ENCODE data around the gene CHCHD3. TPM values are rescaled to one million over a fixed set of nuclear protein-coding genes. Genes with fewer than 3 reads are reported as not detected.
"Not testable (repeated sequence)": the region's sequence is repeated elsewhere in the genome, so short reads cannot be mapped to it uniquely, and the experiment has no call there.

Gene CHCHD3
- total RNA-seq, 1 experiment from 2014 or later = 100 TPM

GRCh38 chr7:132972745-132973144 is 109.1 kb downstream of the CHCHD3 start:
- POLR2A ChIA-PET (ENCODE audit: unreplicated experiment) = no interaction called here
- Histone ChIP-seq H3K9me3 (ENCODE audit: insufficient read depth, low read depth) (no peaks in the 10 kb centered on the region), H3F3A (ENCODE audit: insufficient read depth, low read depth) (no peaks in the 10 kb centered on the region), H3K36me3 (ENCODE audit: low read depth) (no peaks in the 10 kb centered on the region; the same call in 1 of the 2 replicates), H3K4me2 (no peak overlapping the region), H2AFZ (no peak overlapping the region), H3K27me3 (ENCODE audit: insufficient read depth, low read depth) (no peaks in the 10 kb centered on the region), H4K20me1 (ENCODE audit: insufficient read depth) (peaks cover 6% of the 10 kb centered on the region; the same call in 1 of the 2 replicates), H3K9me2 (ENCODE audit: insufficient read depth) (no peaks in the 10 kb centered on the region), H3K4me1 (replicated peaks; ENCODE audit: insufficient read depth) (no peaks in the 10 kb centered on the region), H3K27ac (no peak overlapping the region), H3K79me2 (ENCODE audit: low read depth) (peaks cover 5% of the 10 kb centered on the region; the same call in 1 of the 2 replicates), H3K4me3 (no peak overlapping the region)
- CTCF ChIA-PET = no interaction called here
- TF ChIP-seq, protein P1, sequence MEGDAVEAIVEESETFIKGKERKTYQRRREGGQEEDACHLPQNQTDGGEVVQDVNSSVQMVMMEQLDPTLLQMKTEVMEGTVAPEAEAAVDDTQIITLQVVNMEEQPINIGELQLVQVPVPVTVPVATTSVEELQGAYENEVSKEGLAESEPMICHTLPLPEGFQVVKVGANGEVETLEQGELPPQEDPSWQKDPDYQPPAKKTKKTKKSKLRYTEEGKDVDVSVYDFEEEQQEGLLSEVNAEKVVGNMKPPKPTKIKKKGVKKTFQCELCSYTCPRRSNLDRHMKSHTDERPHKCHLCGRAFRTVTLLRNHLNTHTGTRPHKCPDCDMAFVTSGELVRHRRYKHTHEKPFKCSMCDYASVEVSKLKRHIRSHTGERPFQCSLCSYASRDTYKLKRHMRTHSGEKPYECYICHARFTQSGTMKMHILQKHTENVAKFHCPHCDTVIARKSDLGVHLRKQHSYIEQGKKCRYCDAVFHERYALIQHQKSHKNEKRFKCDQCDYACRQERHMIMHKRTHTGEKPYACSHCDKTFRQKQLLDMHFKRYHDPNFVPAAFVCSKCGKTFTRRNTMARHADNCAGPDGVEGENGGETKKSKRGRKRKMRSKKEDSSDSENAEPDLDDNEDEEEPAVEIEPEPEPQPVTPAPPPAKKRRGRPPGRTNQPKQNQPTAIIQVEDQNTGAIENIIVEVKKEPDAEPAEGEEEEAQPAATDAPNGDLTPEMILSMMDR (conservative IDR thresholded peaks at IDR 0.05) = no peak
- TF ChIP-seq EZH2 (IDR thresholded peaks at IDR 0.05; ENCODE audit: low read depth) = no peak
- DNase-seq = no peak
- intact Hi-C loops (cut with micrococcal nuclease; ENCODE audit: unreplicated experiment) = no loop called here
- BruUV-seq (replicated peaks) = no TSS peak

- H4K20me1 ChIP-seq (ENCODE audit: insufficient read depth) = 0 out of 2 replicates have a peak, but pooled peaks cover 5% of the 10 kb centered on the region
Observed at GRCh38 chr7:132970257-132970656, 111.6 kb downstream of the CHCHD3 start.

GRCh38 chr7:132969520-132969919 is 112.4 kb downstream of the CHCHD3 start:
- 0 out of 2 replicates have a peak, but pooled peaks cover 5% of the 10 kb centered on the region for H4K20me1 ChIP-seq (ENCODE audit: insufficient read depth)
- no peaks in the 10 kb centered on the region for H3K9me2 ChIP-seq (ENCODE audit: insufficient read depth)
- CTCF ChIA-PET = no interaction called here
- no peaks in the 10 kb centered on the region; the same call in 1 of the 2 replicates for H3K36me3 ChIP-seq (ENCODE audit: low read depth)
- no peak overlapping the region for H3K27ac ChIP-seq
- H3K9me3 ChIP-seq (ENCODE audit: insufficient read depth, low read depth) = no peaks in the 10 kb centered on the region
- POLR2A ChIA-PET (ENCODE audit: unreplicated experiment) = no interaction called here
- BruUV-seq (replicated peaks) = no TSS peak
- no peak overlapping the region for H3K4me3 ChIP-seq
- H3K27me3 ChIP-seq (ENCODE audit: insufficient read depth, low read depth) = no peaks in the 10 kb centered on the region
- DNase-seq = no peak
- no peaks in the 10 kb centered on the region for H3F3A ChIP-seq (ENCODE audit: insufficient read depth, low read depth)
- 0 out of 2 replicates have a peak, but pooled peaks cover 6% of the 10 kb centered on the region for H3K79me2 ChIP-seq (ENCODE audit: low read depth)
- H3K4me2 ChIP-seq = no peak overlapping the region
- intact Hi-C loops (cut with micrococcal nuclease; ENCODE audit: unreplicated experiment) = no loop called here
- no peak for TF ChIP-seq EZH2 (IDR thresholded peaks at IDR 0.05; ENCODE audit: low read depth)
- TF ChIP-seq, protein P1 (conservative IDR thresholded peaks at IDR 0.05) = no peak
- H3K4me1 ChIP-seq (replicated peaks; ENCODE audit: insufficient read depth) = no peaks in the 10 kb centered on the region
- H2AFZ ChIP-seq = no peak overlapping the region

More at GRCh38 chr7:132970257-132970656, 111.6 kb downstream of the CHCHD3 start:
- BruUV-seq (replicated peaks) = no TSS peak
- Histone ChIP-seq H3K4me2 (no peak overlapping the region), H3F3A (ENCODE audit: insufficient read depth, low read depth) (no peaks in the 10 kb centered on the region), H3K27me3 (ENCODE audit: insufficient read depth, low read depth) (no peaks in the 10 kb centered on the region), H3K9me2 (ENCODE audit: insufficient read depth) (no peaks in the 10 kb centered on the region), H3K9me3 (ENCODE audit: insufficient read depth, low read depth) (no peaks in the 10 kb centered on the region), H3K4me1 (replicated peaks; ENCODE audit: insufficient read depth) (no peaks in the 10 kb centered on the region), H3K79me2 (ENCODE audit: low read depth) (0 out of 2 replicates have a peak, but pooled peaks cover 6% of the 10 kb centered on the region), H3K36me3 (ENCODE audit: low read depth) (no peaks in the 10 kb centered on the region; the same call in 1 of the 2 replicates), H3K4me3 (no peak overlapping the region), H2AFZ (no peak overlapping the region), H3K27ac (no peak overlapping the region)
- no peak for DNase-seq
- ChIA-PET POLR2A (ENCODE audit: unreplicated experiment) (no interaction called here), CTCF (no interaction called here)
- TF ChIP-seq EZH2 (IDR thresholded peaks at IDR 0.05; ENCODE audit: low read depth) = no peak
- TF ChIP-seq, protein P1 (conservative IDR thresholded peaks at IDR 0.05) = no peak
- intact Hi-C loops (cut with micrococcal nuclease; ENCODE audit: unreplicated experiment) = no loop called here

DNA sequence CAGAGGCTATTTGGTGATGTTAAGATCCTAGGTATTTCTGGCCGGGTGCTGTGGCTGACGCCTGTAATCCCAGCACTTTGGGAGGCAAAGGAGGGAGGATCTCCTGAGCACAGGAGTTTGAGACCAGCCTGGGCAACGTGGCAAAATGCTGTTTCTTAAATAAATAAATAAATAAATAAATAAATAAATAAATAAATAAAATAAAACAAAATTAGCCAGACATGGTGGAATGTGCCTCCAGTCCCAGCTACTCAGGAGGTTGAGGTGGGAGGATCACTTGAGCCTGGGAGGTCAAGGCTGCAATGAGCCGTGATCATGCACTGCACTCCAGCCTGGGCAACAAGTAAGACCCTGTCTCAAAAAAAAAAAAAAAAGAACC is 114.4 kb downstream of the CHCHD3 start:
- BruUV-seq (replicated peaks) = not testable (repeated sequence)

More for the DNA sequence above, 114.4 kb downstream of the CHCHD3 start:
- H3K36me3 ChIP-seq (ENCODE audit: low read depth); H3K4me3 ChIP-seq; H3K79me2 ChIP-seq (ENCODE audit: low read depth); intact Hi-C loops (cut with micrococcal nuclease; ENCODE audit: unreplicated experiment); DNase-seq; H3F3A ChIP-seq (ENCODE audit: insufficient read depth, low read depth); H3K9me3 ChIP-seq (ENCODE audit: insufficient read depth, low read depth); H3K4me1 ChIP-seq (replicated peaks; ENCODE audit: insufficient read depth); H4K20me1 ChIP-seq (ENCODE audit: insufficient read depth); H3K27ac ChIP-seq; H3K4me2 ChIP-seq; H3K9me2 ChIP-seq (ENCODE audit: insufficient read depth); H2AFZ ChIP-seq; H3K27me3 ChIP-seq (ENCODE audit: insufficient read depth, low read depth); CTCF ChIA-PET; POLR2A ChIA-PET (ENCODE audit: unreplicated experiment): not testable (repeated sequence)

All from PC-9 (cell line).